Transverse colon (tissue), 3 donors: Measurements from ENCODE around the gene ZNF33B.

Experiments
- CTCF ChIP-seq, 5 experiments: fragments of 200-600 bp in 3 of 5; fragments of 450-650 bp in 2 of 5; sonication (generic) in 3 of 5; IDR thresholded peaks; 1 replicate in 2 of 5; 2 replicates in 3 of 5; pipeline ENCODE4 v1.5.1; 2016 to 2017; ENCODE audit warnings: antibody characterized with exemption in 5 of 5, inconsistent platforms in 3 of 5, mild to moderate bottlenecking in 2 of 5, moderate library complexity in 1 of 5
- POLR2A ChIP-seq: fragments of 450-650 bp; IDR thresholded peaks from one replicate; pipeline ENCODE4 v1.6.1; 2016; ENCODE audit warnings: antibody characterized with exemption, mild to moderate bottlenecking, moderate library complexity

DNA sequence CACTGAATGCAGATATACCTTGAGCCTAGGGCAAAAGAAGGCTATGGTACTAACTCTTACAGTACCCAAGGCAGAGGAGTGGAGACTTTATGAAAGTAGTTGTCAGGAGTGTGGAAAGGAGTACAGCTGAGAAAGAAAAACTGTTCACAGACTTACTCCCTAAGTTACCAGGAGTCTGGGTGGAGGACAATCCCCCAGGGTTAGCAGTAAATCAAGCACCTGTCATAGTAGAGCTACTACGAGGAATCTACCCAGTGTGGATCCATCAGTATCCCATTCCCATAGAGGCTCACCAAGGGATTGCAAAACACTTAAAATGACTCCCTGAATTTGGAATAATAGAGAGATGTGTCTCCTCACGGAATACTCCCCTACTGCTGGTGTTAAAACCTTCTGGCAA, 10.1 kb upstream of the ZNF33B start:
- TF ChIP-seq CTCF (IDR thresholded peaks at IDR 0.05): no peak
- TF ChIP-seq POLR2A: no peak
